Bone marrow (tissue), 2 donors: Measurements from ENCODE around the gene NFYB.
"Not testable (repeated sequence)": the region's sequence is repeated elsewhere in the genome, so short reads cannot be mapped to it uniquely, and the experiment has no call there.

Experiments
- DNase-seq, 2 donors: peaks; one replicate each; lab custom pipeline; 2025; lab: John Stamatoyannopoulos, UW

NFYB gene

DNA sequence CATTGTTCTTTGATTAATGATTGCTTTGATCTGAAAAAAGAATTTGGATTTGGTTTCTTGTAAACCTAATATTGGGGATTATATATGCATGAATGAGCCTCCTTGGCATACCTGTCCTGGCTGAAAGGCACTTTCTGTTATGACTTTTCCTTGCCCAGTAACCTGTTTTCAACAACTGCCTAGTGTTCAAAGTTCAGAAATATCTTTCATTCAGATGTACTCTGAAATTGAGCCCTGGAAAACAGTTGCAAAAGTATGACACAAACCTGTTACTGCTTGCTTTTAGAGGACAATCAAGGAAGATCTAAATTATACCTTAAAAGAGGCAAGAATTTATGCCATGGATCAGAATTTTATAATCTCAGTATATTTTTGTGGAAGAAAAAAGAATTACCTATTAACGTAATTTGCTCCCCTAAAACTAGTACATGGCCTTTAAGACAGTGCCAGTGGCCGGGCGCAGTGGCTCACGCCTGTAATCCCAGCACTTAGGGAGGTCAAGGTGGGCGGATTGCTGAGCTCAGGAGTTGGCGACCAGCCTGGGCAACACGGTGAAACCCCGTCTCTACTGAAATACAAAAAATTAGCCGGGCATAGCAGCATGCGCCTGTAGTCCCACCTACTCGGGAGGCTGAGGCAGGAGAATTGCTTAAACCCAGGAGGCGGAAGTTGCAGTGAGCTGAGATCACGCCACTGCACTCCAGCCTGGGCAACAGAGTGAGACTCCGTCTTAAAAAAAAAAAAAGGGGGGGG lies 23.0 kb downstream of the NFYB start:
- DNase-seq: not testable (repeated sequence)

DNA sequence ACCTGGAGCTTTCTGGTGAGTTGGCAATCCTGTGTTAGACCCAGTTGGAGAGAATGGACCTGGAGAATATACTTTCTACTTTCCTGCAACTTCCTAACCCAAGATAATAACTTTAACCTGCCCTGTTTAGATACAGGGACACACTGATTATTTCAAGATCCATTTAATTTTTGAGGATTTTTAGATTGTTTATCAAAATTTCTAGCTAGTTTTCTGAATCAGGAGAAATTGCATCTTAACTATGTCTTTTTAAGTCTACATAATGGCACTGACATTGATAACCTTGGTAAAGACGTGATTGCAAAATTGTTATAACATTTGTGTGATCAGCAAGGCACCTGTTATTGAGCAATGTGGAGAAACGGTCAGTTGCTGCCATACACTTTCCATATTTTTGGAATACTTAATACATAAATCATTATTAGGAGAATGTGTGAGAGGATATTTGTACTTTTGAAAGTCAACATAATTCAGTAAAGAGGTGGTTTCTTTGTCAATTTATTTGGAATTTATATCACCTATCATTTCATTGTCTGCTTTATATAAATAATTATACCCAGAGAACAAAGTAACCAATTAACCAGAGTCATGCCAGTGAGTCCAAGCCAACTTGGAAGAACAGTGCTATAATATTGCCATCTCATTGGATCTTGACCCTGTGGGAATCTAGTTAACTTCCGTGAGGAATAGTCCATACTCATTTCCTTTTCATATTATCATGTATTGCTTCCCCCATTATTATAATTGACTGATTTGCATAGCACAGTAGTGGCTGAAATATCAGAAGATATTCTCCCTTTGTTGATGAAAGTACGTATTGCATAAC lies 28.4 kb downstream of the NFYB start:
- no peak for DNase-seq

DNA sequence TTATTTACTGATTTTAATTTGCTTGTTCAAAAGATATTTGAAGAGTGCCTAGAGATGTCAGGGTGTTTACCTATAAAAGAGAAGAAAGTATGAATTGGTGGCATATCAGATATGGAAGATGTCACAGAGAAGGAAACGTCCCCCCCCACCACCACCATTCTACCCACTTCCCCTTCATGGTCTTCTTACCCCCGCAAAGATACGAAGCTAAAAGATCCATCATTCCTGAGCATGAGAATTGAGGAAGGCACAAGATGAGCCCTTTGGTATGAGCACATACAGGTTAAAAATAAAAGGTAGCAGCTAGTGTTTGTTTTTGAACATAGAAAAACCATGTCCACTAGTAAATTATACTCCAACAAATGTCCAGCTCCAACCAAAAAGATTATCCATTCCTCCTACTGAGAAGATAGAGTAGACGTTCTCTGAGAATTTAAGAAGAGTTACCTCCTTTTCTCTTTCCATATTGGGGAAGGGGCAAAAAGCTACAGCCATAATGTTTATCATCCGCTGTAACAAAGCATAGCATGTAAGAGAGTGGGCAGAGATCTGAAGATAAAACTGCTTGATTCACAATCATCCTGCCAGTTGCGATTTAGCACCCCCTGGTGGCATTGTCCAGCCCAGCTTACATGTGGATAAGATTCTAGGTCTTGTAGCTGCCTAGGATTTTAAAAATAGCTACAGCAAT lies 29.1 kb downstream of the NFYB start:
- DNase-seq: peak; percentile 23 to 58

DNA sequence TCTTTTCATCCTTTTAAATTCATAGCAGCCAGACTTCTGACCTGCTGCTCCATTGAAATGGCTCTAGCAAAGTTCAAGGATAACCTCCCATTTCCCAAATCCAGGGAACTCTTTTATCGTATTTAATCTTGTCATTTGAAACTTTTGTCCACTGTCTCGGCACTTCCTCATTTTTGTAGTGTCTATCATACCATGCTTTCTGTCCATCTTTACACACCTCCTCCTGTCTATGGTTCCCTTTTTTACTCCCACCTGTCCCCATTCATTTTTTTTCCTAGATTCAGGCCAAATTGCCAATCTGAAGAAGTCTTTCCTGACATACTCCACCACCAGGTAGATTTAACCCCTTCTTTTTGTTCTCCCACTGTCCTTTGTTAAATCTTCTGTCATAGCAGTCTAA lies 31.0 kb downstream of the NFYB start:
- DNase-seq: no peak

DNA sequence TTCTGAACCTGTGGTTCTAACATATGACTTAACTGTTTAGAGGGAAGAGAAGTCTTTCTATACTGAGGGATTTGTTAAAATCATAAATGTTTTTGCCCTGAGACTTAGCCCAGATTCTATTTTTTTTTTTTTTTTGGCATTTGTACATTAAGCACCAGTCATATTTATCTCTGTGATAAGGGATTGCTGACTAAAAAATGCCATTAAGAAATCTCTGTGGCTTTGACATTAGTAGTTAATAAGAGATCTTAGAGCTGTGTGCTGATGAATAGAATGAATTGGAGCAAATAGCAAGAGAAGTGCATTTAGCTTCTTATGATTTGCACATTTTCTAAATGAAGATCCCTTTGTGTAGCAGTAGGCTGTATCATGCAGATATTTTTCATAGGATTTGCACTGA lies 32.5 kb downstream of the NFYB start:
- DNase-seq: no peak

DNA sequence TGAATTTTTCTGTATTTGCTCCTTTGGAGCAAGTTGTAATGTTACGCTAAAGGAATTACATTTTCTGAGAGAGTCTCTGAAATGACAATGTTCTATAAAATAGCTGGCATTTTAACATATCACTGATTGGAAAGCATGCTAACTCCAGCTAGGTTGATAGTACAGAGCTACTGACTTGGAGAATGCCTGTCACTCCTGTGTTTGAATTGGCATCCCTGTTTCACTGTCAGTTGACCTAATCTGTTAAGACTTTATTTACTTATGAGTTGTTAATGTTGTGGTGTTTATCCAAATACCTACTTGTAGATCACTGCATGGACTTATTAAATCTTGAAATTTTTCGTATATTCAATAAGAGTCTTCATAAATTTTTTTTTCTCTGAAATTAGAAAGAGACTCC lies 40.1 kb downstream of the NFYB start:
- DNase-seq: no peak

DNA sequence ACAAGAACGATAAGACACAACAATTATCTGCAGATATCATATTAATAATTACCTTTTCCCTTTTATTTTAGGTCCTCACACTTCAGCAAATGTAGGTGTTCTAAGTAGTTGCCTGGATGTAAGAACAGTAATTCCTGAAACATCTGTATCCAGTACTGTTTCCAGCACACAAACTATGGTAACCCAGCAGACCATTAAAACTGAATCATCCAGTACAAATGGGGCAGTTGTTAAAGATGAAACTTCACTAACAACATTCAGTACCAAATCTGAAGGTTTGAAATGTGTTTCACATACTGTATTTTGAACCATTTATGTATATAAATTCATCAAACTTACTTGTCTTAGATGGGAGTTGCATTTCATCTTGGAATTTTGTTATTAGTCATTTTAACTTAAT lies 42.7 kb downstream of the NFYB start:
- DNase-seq: no peak

DNA sequence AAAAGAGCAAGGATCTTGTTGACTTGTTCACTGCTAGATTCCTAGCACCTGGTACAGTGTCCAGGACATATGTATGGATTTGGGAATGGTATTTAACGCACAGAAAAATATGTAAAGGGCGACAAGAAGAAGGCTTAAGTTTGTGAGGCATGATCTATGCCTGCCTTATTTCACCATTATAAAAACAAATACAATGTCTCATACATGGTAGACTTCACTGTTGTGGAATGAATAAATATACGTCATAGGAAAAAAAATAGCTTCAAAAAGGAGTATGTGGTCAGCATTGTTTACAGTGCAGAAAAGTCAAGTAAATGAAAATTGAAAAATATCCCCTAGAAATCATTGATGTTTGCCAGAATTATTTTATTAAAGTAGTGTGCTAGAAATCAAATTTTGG lies 43.7 kb downstream of the NFYB start:
- no peak for DNase-seq

DNA sequence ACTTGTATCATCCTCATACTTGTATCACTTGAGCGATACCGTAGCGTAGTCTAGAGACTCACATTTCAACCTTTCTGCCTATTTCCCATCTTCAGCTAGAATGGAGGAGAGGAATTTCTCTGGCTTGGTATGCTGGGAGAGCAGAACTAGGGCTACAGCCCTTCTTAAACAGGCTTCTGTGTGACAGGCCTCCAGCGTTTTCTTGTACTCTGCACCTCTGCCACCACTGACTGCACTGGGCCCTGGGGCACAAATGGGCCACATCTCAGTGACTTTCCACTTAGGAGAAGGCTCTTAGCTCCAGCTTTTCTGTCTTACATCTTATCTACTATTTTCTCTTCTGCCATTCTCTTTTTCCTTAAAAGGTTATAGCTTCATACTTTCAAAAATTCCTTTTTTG lies 46.9 kb downstream of the NFYB start:
- DNase-seq: no peak

DNA sequence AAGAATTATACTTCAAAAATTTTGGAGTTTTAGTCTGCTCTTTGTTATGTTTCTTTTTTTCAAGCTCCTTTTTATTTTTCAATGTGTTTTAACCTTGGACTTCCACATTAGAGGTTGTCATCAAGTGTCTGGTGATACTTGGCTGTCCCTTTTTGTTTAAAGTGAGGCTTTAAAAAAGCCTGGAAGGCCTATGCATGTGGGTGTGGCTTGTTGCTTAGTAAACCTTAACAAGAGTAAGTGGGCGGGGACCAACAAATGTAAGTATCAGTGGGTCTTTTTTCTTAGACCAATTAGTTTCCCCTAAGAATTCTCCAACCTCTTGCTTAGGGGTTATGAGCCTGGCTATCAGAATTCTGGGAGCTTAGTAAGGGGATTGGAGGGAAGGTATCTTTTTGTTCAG lies 47.3 kb downstream of the NFYB start:
- DNase-seq: no peak

DNA sequence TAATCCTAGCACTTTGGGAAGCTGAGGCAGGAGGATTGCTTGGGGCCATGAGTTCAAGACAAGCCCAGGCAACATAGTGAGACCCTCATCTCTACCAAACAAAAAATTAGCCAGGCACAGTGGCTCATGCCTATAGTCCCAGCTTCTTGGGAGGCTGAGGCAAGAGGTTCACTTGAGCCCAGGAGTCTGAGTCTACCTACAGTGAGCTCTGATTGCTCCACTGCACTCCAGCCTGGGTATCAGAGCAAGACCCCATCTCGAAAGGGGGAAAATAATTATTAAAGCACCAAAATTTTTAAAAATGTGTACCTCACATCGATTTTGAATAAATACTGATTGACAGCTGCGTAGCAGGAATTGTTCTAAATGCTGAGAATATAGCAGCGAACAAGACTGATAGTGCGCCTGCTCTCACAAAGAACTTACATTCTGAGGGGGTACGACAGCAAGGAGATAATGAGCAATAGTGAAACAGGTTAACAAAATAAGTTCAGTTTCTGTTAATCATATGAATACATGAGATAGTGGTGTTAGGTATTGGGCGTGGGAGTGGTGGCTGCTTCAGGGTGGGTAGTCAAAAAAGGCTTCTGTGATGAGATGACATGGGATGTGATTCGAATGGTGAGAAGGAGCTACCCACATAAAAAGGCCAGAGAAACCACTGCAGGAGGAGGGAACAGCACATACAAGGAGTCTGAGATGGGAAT lies 54.1 kb downstream of the NFYB start:
- no peak for DNase-seq

DNA sequence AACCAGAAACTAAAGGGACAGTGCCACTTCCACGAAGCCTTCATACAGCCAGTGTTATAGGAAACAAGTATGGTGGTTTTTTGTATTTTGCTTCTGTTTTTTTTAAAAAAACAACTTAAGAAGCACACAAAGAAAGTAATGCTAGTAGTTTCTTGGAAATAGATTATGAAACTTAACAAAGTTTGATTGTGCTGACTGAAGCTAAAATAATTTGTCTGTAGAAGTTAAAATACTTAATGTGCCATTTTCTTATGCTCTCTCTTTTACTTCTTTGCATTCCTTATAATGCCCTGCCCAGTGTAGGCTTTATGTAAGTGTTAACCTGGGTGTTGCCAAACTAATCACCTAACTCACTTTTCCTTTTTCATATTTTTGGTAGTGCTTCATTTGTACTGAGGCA lies 57.2 kb downstream of the NFYB start:
- DNase-seq: no peak

DNA sequence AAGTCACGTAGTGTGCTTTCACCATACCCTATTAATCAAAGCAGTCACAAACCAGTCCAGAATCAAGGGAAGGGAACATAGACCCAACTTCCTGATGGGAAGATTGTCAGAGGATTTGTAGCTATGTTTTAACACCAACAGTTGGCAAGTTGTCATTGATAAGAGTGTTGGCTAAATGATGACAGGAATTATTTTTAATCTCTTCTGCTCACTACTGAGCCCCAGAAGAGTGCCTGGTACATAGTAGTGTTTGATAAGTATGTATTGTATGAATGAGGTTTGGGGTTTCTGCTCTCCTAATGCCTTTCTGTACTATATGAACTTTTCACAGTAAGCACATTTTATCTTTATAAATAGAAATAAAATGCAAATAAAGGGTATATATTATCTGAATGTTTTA lies 59.0 kb downstream of the NFYB start:
- DNase-seq: no peak

DNA sequence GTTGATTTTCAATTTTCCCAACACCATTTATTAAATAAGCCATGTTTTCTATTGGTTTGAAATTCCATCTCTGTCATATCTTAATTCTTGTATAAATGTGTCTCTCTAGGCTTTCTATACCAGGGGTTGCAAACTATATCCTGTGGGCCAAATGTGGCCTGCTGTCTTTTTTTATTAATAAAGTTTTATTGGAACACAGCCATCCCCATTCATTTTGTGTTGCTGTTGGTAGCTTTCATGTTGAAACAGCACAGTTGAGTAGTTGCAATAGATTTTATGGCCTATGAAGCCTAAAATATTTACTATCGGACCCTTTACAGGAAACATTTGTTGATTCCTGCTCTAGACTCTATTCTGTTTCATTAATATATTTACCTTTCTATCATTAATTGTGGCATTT lies 64.3 kb downstream of the NFYB start:
- DNase-seq: no peak

DNA sequence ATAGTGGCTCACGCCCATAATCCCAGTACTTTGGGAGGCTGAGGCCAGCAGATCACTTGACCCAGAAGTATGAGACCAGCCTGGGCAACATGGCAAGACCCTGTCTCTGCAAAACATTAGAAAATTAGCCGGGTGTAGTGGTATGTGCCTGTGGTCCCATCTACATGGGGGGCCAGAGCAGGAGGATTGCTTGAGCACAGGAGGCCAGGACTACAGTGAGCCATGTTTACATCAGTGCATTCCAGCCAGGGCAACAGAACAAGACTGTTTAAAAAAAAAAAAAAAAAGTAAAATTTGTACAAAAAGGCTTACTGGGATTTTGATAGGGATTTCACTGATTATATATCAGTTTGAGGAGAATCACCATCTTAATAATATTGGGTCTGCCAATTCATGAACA lies 65.9 kb downstream of the NFYB start:
- DNase-seq: no peak
